Eye (tissue), 1 donor: ENCODE results near the gene MPP2.
A peak's percentile ranks its signal among the peaks of the same experiment; 100 is the strongest.
"Not testable (repeated sequence)": the region's sequence is repeated elsewhere in the genome, so short reads cannot be mapped to it uniquely, and the experiment has no call there.

ENCODE experiments used
- DNase-seq: peaks from one replicate; pipeline ENCODE4 v3.0.0-alpha.2; 2015

MPP2 gene

DNA sequence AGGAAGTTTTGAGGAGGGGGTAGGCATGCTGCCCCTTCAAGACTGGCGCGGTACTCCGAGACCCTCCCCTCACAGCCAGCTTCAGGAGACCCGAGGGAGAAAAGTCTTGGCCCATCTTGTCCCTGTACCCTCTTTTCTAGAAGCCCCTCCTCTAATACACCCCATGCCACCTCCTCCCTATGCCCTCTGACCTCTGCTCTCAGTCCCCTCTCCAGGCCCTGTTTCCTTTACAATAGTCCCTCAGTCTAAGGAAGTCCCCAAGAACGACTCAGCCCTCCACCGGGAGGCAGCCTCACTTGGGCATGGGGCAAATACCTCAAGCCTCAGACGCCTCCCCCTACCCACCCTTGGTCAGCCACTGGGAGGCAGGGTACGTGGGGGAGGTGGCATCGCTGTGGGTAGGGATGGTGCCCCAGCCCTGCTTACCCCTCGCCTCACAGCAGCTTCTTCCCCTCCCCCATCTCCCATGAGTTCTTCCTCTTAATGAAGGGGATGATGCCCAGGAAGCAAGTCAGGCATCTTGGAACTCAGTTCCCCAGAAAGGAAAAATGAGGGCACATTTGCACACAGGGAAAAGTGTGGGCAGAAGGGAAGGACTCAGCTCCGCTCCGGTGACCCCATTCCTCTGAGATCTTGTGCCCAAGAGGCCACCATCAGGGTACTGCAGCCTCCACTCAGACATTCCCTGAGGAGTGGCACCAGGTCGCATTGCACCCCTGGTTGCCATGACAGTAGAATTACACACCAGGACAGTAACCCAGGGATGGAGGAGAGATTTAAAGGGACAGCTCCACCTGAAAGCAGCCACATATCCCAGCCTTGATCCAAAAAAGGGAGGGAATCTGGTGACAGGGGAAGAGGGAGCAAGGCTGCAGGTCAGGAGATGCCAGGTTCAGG is 6.2 kb downstream of the MPP2 start:
- DNase-seq: peak; percentile 65

DNA sequence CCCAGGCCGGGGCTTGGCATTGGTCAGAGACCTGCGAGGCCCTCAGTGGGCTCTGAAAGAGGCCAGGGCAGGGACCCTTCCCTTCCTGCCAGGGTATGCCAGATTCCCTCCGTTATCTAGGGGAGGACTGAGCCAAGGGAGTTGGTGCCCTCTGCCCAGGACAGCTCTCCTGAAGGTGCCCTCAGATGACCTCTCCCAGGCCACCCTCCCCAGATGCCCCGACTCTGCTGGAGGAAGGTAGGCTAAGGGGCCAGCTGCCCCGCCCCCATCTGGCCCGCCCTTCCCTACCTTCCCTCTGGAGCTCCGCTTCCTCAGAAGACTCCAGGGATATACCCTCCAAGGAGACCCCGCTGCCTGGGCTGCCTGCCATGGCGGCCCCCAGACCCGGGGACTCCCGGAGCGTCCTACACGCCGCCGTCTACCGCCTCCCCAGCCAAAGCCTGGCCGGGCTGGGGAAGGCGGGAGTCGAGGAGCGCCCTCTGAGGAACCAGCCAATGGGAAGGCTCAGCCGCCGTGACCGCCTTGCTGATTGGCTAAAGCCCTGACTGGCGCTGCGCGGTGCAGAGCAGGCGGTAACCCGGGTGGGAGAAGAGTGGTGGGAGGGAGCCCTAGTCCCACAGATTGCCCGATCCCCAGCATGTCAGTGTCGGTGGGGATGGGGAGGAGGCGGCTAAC is 7.0 kb downstream of the MPP2 start:
- peak; percentile 96 for DNase-seq

DNA sequence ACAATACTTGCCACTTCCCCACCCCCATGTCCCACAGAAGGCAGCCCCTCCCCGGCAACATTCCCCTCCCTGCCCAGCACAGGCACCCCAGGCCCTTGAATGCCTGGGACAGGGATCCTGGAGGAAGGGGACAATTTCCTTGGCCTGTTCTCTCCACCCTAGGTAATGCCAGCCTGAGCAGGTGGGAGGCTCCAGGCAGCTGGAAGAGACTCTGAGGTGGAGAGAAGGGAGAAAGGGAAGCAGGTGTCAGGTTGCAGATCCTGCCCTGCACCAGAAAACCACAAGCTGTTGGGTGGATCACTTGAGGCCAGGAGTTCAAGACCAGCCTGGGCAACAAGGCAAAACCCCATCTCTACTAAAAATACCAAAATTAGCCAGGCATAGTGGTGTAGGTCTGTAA is 8.9 kb downstream of the MPP2 start:
- no peak for DNase-seq

DNA sequence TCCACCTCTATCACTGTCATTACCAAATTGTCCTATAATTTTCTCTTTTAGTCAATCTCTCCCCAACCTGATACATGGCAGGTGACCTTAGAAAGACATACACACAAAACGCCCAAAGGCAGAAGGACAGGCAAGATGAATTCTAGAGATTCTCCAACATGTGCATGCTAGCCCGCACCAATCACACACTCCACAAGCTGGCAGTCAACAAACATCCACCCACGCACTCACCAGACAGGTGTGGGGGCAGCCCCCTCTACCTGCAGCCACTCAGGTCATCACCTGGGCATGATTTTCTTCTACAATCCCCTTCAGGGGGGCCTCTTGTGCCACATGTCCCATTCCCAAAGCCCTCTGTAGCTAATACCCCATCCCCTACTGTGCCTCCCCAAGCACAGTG is 9.5 kb downstream of the MPP2 start:
- no peak for DNase-seq

DNA sequence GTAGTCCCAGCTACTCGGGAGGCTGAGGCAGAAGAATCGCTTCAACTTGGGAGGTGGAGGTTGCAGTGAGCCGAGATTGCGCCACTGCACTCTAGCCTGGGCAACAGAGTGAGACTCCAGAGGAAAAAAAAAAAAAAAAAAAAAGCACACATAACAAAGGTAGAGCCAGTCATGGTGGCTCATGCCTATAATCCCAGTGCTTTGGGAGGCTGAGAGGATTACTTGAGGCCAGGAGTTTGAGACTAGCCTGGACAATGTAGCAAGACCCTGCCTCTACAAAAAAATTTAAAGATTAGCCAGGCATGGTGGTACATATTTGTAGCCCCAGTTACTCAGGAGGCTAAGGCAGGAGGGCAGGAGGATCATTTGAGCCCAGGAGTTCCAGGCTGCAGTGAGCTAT is 12.8 kb downstream of the MPP2 start:
- DNase-seq: not testable (repeated sequence)

DNA sequence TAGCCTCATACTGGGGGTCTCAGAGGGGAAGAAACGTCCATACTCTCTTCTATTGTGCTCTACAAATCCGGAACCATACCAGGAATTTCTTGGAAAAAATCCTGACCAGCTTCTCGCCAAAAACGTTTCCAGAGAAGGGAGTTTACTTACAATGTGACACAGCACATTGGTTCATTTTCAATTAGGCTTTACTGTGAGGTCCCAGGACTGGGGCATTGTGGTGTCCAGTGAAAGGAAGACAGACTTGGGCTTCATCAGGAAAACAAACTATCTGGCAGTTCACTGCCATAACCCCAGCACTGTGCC is 14.7 kb downstream of the MPP2 start:
- no peak for DNase-seq

DNA sequence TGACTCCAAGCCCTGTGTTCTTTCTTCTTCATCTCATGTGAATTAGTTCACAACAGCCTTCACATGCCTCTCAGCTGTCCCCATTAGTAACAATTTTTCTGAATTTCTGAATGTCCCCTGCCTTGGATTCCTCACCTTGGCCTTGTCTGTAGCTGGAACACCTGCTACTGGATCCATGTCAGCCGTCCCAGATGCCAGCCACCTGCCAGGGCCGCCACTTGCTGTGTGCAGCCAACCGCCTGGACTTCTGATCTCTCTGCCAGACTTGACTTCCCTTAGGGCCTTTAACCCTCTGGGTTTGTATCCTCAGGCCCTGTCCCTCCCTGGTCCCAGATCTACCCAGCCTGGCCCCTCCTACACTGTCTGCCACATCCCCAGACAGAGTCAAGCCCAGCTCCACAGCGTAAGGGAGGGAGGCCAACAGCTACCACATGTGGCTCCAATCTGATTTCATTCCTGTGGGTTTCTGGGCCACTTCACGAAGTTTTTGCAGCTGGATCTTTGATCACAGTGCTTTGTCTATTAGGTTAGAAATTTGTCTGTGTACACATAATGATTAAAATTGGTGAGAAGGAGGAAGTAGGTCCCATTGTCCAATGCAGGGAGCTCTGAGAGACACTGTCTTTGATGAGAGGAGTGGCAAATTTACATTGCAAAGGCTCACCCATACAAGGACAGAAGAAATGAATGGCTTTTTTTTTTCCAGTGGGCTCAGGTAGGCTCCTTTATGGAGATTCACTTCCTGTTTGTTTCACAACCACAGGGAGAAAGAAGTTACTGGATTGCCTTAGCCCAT is 15.3 kb downstream of the MPP2 start:
- DNase-seq: peak; percentile 28

DNA sequence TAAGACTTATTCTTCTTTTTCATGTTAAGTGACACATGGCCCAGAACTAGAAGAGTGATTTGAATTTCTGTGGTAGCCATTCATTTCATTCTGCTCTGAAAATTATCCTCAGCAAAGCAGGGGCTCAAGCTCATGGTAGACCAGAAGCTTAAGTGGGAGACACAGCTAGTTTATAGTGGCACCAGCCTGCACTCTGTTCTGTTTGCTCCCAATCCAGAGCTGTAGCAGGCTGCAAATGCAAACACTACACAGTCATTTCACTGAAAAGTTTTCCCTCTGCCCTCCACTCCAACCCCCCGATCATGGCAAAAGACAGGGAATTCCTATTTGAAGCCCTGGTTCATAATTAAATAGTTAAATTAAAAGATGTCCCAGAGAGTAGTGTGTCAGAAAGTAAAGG is 17.1 kb downstream of the MPP2 start:
- no peak for DNase-seq

DNA sequence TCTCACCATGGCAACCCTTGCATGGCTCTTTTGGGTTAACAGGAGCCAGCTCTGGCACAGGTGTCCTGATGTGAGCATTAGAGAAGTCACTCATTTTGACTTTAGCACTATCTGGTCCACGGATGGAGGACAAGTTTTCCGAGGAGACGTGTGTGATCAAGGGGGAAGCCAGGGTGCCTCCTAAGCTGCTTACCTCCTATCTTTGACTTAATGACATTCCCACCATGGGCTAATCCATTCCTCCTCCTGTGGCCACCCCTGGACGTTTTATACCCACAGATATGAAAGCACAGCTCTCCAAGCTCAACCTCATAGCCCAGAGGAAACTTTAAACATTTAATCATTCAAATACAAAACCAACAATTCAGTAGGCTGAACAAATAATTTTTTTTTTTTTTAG is 18.8 kb downstream of the MPP2 start:
- no peak for DNase-seq

DNA sequence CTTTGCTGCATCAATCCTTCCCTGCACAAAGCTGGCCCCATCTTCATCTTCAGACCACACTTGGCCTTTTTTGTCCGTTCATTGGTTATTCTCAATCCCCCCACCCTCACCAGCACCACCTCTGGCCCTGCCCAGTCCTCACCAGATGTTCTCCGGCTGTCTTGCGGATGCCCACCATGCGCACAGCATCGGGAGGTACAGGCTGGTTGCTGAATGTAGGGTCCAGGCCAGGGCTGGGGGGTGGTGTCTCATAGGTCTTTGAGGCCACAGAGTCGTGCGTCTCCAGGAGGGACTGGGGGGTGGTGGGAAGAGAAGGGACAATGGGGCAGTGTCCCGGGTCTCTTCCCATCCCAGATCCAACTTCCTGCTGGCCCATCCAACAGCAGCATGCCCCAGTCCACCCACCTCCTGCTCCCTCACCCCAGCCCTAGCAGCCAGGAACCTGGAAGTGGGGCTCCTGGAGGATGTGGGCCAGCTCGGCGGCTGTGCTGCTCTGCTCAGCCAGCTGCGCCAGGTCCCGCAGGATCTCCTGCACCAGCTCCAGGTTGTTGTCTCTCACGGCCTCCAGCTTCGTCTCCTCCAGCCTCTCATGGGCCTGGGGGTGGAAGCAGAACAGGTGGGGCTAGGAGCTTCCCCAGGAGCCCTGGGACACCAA is 24.4 kb downstream of the MPP2 start:
- no peak for DNase-seq

DNA sequence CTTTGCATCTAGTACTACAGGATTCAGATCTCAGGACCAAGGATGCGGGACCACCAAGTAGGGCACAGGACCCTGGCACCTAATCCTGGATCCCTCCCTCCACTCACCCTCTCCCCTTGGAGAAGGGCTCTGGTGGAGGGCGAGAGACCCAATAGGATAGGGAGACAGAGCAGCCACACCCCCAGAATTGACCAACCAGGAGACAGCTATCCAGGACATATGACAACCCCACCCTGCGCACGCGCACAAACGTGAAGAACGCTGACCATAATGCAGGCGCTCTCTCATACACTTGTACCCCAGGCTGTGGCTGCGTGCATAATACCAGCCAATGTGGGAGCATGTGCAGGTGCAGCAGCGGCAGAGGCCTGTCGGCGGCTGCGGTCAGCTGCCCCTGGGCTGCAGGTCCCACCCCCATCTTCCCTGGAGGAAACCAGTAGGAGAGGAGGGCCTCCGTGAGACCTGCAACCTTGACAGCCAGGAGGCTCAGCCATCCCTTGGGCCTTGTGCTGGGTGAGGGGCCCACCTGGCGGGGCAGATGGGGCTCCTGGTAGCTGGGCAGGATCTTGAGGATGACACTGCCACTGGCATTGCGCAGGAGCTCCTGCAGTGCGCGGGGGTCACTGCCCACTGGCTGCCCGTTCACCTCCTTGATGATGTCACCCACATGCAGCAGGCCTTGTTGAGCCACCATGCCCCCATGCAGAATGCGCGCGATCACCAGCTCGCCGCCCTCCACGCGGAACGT is 25.4 kb downstream of the MPP2 start:
- no peak for DNase-seq

DNA sequence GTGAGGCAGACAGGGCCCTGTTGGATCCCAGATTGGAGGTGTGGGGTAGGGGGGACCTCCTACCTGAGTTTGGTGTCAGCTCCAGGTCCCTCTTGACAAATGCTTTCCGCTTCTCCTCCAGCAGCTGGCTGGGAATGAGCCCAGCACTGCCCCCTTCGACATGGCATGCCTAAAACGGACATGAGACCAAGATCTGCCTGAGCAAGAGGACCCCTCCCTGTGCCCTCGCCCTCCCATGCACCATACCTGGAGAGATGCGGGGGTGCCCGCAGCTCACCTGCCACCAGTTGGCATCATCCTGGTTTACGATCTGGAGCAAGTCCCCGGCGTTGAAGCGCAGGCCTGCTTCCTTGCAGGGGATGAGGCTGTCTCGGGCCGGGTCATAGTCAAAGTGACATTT is 26.2 kb downstream of the MPP2 start:
- no peak for DNase-seq

DNA sequence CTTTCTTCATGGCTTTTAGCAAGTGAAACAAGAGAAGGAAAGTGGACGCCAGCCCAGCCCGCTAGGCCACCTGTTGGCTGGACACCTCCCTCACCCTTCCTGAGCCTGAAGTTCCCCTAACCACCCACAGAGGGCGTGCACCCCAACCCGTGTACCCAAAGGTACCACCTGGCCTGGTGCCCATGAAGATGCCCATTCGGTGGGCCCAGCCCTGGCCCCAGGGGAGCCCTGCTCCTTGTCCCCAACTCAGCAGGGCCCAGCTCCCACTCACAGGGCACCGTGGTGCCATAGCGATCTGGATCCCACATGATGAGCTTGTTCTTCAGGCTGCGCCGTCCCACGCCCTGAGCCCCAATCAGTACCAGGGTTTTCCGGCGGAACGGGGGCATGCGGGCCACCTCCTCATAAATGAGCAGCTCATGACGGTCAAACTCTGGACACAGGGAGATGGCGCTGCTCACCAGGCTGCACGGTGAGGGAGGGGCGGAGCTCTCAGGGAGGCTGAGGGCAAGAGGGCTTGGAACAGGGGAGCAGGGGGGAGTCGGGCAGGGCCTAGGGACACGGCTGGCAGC is 26.8 kb downstream of the MPP2 start:
- DNase-seq: peak; percentile 59

DNA sequence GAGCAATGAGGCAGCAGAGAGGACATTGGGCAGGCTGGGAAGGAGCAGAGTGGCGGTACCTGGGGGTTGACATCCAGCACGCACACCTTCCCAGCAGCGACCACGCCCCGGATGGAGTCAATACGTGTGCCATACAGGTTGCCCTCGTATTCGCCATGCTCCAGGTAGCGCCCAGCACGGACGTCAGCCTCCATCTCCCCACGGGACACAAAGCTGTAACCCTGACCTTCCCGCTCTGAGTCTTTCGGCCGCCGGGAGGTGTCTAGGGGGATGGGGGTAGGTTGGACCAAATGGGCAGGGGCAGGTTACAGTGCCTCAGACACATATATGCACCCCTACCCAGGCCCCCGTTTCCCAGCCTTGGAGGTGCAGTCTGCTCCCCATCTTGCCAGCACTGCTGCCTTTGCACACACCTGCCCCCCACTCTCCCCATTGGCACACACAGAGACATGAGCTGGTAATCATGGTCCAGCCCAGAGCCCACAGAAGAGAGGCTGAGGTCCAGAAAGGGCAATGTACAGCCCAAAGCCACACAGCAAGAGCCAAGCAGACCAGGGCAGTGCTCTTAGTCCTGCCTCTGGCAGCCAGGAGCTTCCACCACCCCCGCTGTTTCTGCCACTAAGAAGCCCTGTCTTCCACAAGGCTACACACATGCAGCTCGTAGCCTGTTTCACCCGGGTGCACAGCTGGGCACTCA is 27.5 kb downstream of the MPP2 start:
- DNase-seq: no peak

DNA sequence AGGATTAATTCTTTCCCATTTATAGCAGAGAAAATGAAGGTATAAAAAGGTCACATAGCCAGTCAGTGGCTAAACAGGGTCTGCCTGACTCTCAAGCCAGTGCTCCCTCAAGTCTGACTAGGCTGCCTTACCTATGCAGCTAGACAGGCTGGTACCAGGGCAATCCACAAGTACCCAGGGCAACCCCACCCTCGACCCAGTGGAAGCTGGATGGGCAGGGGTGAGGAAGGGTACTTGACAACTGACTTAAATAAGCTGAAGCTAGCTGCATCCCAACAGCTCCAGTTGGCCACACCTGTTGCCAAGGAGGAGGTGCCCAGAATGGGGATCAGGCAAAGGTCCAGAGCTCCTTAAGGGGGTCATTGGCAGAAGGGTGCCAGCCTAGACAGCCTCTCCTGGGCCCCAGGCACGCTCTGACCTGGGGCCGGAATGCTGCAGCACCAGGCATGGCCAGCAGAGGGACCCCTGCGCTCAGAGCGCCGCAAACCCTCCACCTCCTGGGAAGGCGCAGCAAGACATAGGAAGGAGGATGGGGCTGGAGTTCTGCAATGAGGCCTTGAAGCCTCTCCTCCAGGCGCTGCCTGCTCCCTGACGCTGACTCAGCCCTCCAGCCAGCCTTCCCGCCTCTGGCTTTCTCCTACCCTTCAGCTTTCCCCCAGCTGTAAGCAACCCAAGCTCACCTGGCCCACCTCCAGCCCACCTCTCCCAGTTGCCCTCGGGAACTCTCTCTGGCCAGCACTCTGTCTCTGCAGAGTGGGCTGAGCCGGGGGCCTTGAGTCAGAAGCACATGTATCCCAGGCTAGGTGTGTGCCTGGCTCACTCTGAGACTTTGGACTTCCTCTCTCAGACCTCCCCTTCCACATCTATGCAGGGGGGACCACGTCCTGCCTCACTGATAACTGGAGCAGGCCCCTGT is 28.8 kb downstream of the MPP2 start:
- peak; percentile 90 for DNase-seq

DNA sequence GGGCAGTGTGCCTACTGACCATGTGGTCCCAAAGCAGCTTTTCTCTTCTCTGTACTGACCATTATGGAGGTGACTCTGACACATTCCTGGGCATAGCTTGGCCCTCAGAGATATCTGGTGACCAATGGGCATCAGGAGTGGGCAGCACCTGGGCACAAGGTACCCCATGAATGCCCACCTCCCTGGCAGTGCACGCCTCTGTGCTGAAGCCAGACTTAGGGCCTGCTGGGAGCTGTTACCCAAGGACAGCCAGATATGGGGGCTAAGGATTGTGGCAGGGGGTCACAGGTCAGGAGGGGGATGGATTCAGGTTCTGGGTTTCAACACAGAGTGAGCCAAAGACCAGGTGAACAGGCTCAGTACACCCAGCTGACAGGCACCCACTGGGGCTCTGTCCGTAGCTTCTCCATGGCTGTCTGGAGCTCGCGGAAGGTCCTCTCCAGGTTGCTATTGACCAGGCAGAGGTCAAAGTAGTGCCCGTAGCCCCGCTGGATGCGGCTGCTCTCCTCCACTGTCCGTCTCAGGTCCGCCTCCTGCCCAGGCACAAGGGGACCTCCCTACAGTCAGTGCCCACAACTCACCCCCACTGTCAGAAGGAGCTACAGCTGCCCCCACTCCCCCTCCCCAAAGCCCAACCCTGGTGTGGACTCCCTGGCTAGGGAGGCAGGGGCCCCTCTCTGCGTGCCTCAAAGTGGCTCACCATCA is 29.7 kb downstream of the MPP2 start:
- DNase-seq: no peak

DNA sequence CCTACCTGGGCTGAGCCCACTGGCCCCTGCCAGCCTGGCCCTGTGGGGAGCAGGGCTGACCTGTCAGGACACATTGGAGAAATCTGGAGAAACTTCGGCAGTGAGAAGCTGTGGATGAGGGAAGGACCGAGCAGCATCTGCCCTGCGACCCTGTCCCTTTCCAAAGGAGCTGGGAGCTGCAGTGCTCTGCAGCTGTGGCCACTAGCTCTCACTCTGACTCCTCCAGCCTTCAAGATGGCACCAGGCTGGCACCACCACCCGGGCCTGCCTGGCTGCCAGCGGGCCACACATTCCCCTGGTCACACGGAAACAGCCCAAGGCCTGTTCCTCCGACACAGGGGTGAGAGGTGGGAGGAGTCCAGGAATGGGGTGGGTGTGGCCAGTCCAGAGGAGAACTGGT is 30.3 kb downstream of the MPP2 start:
- DNase-seq: no peak

DNA sequence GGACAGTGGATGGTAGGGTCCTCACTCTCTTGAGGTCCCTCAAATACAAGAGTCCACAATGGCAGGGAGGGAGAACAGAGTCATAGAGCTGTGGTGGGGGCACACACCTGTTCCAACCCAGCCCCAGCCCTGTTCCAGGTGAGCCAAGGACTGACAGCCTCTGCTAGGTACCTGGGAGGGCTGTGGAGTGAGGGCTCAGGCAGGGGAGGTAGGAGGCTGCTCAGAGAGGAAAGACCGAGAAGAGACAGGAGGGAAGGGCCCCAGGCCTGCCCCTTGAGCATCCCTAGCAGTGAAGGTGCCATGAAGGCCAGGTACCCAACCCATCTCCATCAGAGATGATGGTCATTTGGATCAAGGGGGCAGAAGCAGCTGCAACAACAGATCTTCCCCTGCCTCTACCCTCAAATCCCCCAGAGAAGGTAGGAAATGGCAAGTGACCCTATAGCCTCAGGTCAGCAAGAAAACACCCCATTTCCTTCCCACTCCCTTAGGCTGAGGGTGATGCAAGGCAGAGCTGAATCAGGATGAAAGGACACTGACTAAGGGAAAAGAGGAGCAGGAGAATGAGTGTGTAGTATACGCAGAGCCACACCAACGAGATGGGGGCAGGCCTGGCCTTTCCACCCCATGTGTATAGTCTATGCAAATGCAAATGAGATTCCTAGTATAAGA is 31.7 kb downstream of the MPP2 start:
- DNase-seq: no peak

DNA sequence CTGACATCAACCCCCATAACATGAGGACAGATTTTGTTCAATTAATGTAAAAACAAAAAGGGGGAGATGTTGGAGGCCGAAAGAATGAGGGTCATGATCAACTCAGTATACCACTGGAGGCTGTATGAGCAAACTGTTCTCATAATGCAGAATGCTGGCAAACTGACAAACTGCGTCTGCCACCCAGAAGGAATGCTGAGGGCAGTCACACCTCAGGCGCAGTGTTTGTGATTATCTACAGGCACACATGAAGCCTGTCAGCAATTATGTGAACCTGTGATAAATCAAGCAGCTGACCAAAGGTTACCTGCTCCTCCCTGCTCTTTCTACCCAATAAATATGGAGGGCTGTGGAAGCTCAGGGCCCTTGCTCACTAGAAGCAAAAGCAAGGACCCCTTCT is 33.0 kb downstream of the MPP2 start:
- no peak for DNase-seq
